GM18951 (cell line): Measurements from ENCODE around the gene RCOR3.

ENCODE experiments used
- POLR2A ChIP-seq: IDR thresholded peaks from 4 replicates; pipeline ENCODE4 v1.6.1; 2011; ENCODE audit warnings: mild to moderate bottlenecking; ENCODE audit not compliant: insufficient read length, insufficient read depth; ENCODE audit errors: extremely low read depth
- in situ Hi-C: fragments of 300-500 bp; cut with MboI; formaldehyde crosslinking; loops from one replicate; pipeline ENCODE4 v1.12.0; 2022; ENCODE audit warnings: low sequenced_read_pairs, mixed read lengths, inconsistent platforms; ENCODE audit not compliant: unreplicated experiment

Gene RCOR3

GRCh38 chr1:211332036-211332616, 73.0 kb downstream of the RCOR3 start:
- TF ChIP-seq POLR2A: no peak
- in situ Hi-C loops: loop anchor here (25.0 kb wide), 1 partner anchor 330 kb away; no protein-coding TSS in a partner anchor

GRCh38 chr1:211332830-211333229, 73.7 kb downstream of the RCOR3 start:
- no peak for TF ChIP-seq POLR2A
- in situ Hi-C loops: loop anchor here (25.0 kb wide), 1 partner anchor 329 kb away; no protein-coding TSS in a partner anchor

GRCh38 chr1:211333906-211334305, 74.7 kb downstream of the RCOR3 start:
- in situ Hi-C loops: loop anchor here (25.0 kb wide), 1 partner anchor 328 kb away; no protein-coding TSS in a partner anchor
- no peak for TF ChIP-seq POLR2A

GRCh38 chr1:211334986-211335385, 75.8 kb downstream of the RCOR3 start:
- in situ Hi-C loops: loop anchor here (25.0 kb wide), 1 partner anchor 327 kb away; no protein-coding TSS in a partner anchor
- TF ChIP-seq POLR2A: no peak

GRCh38 chr1:211335522-211336157, 76.5 kb downstream of the RCOR3 start:
- TF ChIP-seq POLR2A: no peak
- in situ Hi-C loops: loop anchor here (25.0 kb wide), 1 partner anchor 327 kb away; no protein-coding TSS in a partner anchor

GRCh38 chr1:211336161-211336560, 77.0 kb downstream of the RCOR3 start:
- in situ Hi-C loops: loop anchor here (25.0 kb wide), 1 partner anchor 326 kb away; no protein-coding TSS in a partner anchor

GRCh38 chr1:211336775-211337174, 77.6 kb downstream of the RCOR3 start:
- in situ Hi-C loops: loop anchor here (25.0 kb wide), 1 partner anchor 326 kb away; no protein-coding TSS in a partner anchor
- TF ChIP-seq POLR2A: no peak

More at GRCh38 chr1:211336161-211336560, 77.0 kb downstream of the RCOR3 start:
- TF ChIP-seq POLR2A: no peak

- TF ChIP-seq POLR2A: no peak
- in situ Hi-C loops: loop anchor here (25.0 kb wide), 1 partner anchor 325 kb away; no protein-coding TSS in a partner anchor
Measured at GRCh38 chr1:211337430-211338223, 78.5 kb downstream of the RCOR3 start.

- in situ Hi-C loops: loop anchor here (25.0 kb wide), 1 partner anchor 324 kb away; no protein-coding TSS in a partner anchor
- no peak for TF ChIP-seq POLR2A
Measured at GRCh38 chr1:211338224-211338620, 79.1 kb downstream of the RCOR3 start.

GRCh38 chr1:211339631-211340041, 80.5 kb downstream of the RCOR3 start:
- in situ Hi-C loops: loop anchor here (25.0 kb wide), 1 partner anchor 323 kb away; no protein-coding TSS in a partner anchor
- TF ChIP-seq POLR2A: no peak

GRCh38 chr1:211340622-211341507, 81.7 kb downstream of the RCOR3 start:
- no peak for TF ChIP-seq POLR2A
- in situ Hi-C loops: loop anchor here (25.0 kb wide), 1 partner anchor 321 kb away; no protein-coding TSS in a partner anchor

GRCh38 chr1:211341999-211342398, 82.8 kb downstream of the RCOR3 start:
- TF ChIP-seq POLR2A: no peak
- in situ Hi-C loops: loop anchor here (25.0 kb wide), 1 partner anchor 320 kb away; no protein-coding TSS in a partner anchor

- in situ Hi-C loops: loop anchor here (25.0 kb wide), 1 partner anchor 319 kb away; no protein-coding TSS in a partner anchor
- TF ChIP-seq POLR2A: no peak
Measured at GRCh38 chr1:211343607-211344006, 84.4 kb downstream of the RCOR3 start.
